IMR-90 (cell line): ENCODE results near the gene ERMAP. TPM values are rescaled to one million over a fixed set of nuclear protein-coding genes. Genes with fewer than 3 reads are reported as not detected.
A peak's percentile ranks its signal among the peaks of the same experiment; 100 is the strongest.

Source experiments
- ATAC-seq: fragments of 200-7000 bp; cut with Tn5 transposase; 2 replicates; pipeline ENCODE4 v1.9.1; 2020; ENCODE audit warnings: low read depth, mild to moderate bottlenecking, moderate library complexity
- BruUV-seq: library from RNA; stranded (reverse); fragments of 400-500 nt; replicated peaks from 2 replicates; lab custom pipeline; 2021; lab: Mats Ljungman, UMichigan
- CTCF ChIA-PET: fragments of 300-600 bp; formaldehyde crosslinking; extraction: SDS; loops from one replicate; lab custom pipeline; 2021; ENCODE audit warnings: antibody characterized with exemption; lab: Yijun Ruan, JAX
- POLR2A ChIA-PET: fragments of 300-600 bp; sonication (Branson Sonifier 250); formaldehyde crosslinking; loops from one replicate; lab custom pipeline; 2022; ENCODE audit warnings: antibody characterized with exemption; ENCODE audit not compliant: unreplicated experiment; lab: Charles Lee
- DNase-seq: peaks from one replicate; pipeline ENCODE4 v3.0.0; 2013
- H2AFZ ChIP-seq: replicated peaks from 2 replicates; pipeline ENCODE3; 2013; ENCODE audit warnings: low read length, mild to moderate bottlenecking; ENCODE audit not compliant: poor library complexity
- H2AK5ac ChIP-seq: 2 replicates; pipeline ENCODE4 v1.6.1; 2013; ENCODE audit warnings: low read depth, low read length, inconsistent platforms
- H2AK9ac ChIP-seq: replicated peaks from 2 replicates; pipeline ENCODE3; 2013; ENCODE audit warnings: mild to moderate bottlenecking, low read depth, low read length, moderate library complexity; ENCODE audit not compliant: poor library complexity
- H2BK120ac ChIP-seq: 2 replicates; pipeline ENCODE4 v1.6.1; 2013; ENCODE audit warnings: low read depth, low read length, inconsistent platforms
- H2BK15ac ChIP-seq: 3 replicates; pipeline ENCODE4 v1.6.1; 2013; ENCODE audit warnings: low read depth, low read length, inconsistent platforms
- H2BK20ac ChIP-seq: 2 replicates; pipeline ENCODE4 v1.6.1; 2013; ENCODE audit warnings: low read depth, mild to moderate bottlenecking, inconsistent platforms, low read length, moderate library complexity
- H2BK5ac ChIP-seq: 2 replicates; pipeline ENCODE4 v1.6.1; 2013; ENCODE audit warnings: mild to moderate bottlenecking, low read depth, low read length, inconsistent platforms; ENCODE audit not compliant: poor library complexity, severe bottlenecking
- H3K14ac ChIP-seq: replicated peaks from 2 replicates; pipeline ENCODE4 v1.6.1; 2013; ENCODE audit warnings: low read depth, low read length, inconsistent platforms
- H3K18ac ChIP-seq: 2 replicates; pipeline ENCODE4 v1.6.1; 2013; ENCODE audit warnings: low read depth, low read length, control low read depth
- H3K23ac ChIP-seq: 2 replicates; pipeline ENCODE4 v1.6.1; 2013; ENCODE audit warnings: low read depth, low read length, inconsistent platforms
- H3K27ac ChIP-seq: 2 replicates; pipeline ENCODE4 v1.5.1; 2013; ENCODE audit warnings: mild to moderate bottlenecking, control low read depth, low read length; ENCODE audit not compliant: insufficient read depth
- H3K27me3 ChIP-seq: 2 replicates; pipeline ENCODE4 v1.6.1; 2013; ENCODE audit warnings: low read length; ENCODE audit not compliant: control insufficient read depth, insufficient read depth
- H3K36me3 ChIP-seq: 2 replicates; pipeline ENCODE4 v1.6.1; 2013; ENCODE audit warnings: low read length, mixed read lengths; ENCODE audit not compliant: control insufficient read depth, insufficient read depth
- H3K4ac ChIP-seq: 2 replicates; pipeline ENCODE4 v1.6.1; 2013; ENCODE audit warnings: low read depth, low read length, inconsistent platforms
- H3K4me1 ChIP-seq: 2 replicates; pipeline ENCODE4 v1.6.1; 2013; ENCODE audit warnings: low read length, mixed read lengths; ENCODE audit not compliant: control insufficient read depth, insufficient read depth
- H3K4me2 ChIP-seq: 2 replicates; pipeline ENCODE4 v1.6.1; 2013; ENCODE audit warnings: low read depth, mild to moderate bottlenecking, control low read depth, low read length, moderate library complexity
- H3K4me3 ChIP-seq: 2 replicates; pipeline ENCODE4 v1.5.1; 2013; ENCODE audit warnings: low read depth, mild to moderate bottlenecking, control low read depth, low read length, moderate library complexity; ENCODE audit not compliant: insufficient read depth
- H3K56ac ChIP-seq: 2 replicates; pipeline ENCODE4 v1.6.1; 2013; ENCODE audit warnings: low read length, inconsistent platforms; ENCODE audit not compliant: insufficient read depth; ENCODE audit errors: extremely low read depth
- H3K79me1 ChIP-seq, 2 experiments: 2 replicates each; pipeline ENCODE4 v1.6.1; 2013; ENCODE audit warnings: low read length in 2 of 2, inconsistent platforms in 1 of 2, low read depth in 1 of 2
- H3K9ac ChIP-seq: 2 replicates; pipeline ENCODE4 v1.6.1; 2013; ENCODE audit warnings: low read depth, low read length, control low read depth
- H3K9me1 ChIP-seq: 2 replicates; pipeline ENCODE4 v1.6.1; 2013; ENCODE audit warnings: low read length, inconsistent platforms; ENCODE audit not compliant: insufficient read depth
- H3K9me3 ChIP-seq: 2 replicates; pipeline ENCODE4 v1.6.1; 2013; ENCODE audit warnings: low read length; ENCODE audit not compliant: control insufficient read depth, insufficient read depth
- H4K20me1 ChIP-seq: 2 replicates; pipeline ENCODE4 v1.6.1; 2013; ENCODE audit warnings: low read length, inconsistent platforms; ENCODE audit not compliant: insufficient read depth
- H4K5ac ChIP-seq: 2 replicates; pipeline ENCODE4 v1.6.1; 2013; ENCODE audit warnings: mild to moderate bottlenecking, low read depth, low read length, control low read depth
- H4K8ac ChIP-seq, 2 experiments: 2 replicates each; pipeline ENCODE4 v1.6.1; 2013; ENCODE audit warnings: low read depth in 2 of 2, low read length in 2 of 2, control low read depth in 1 of 2, inconsistent platforms in 1 of 2
- H4K91ac ChIP-seq: 2 replicates; pipeline ENCODE4 v1.6.1; 2013; ENCODE audit warnings: low read depth, low read length, inconsistent platforms; ENCODE audit not compliant: insufficient read depth
- BHLHE40 ChIP-seq: fragments of 150-350 bp; IDR thresholded peaks from 2 replicates; pipeline ENCODE4 v1.6.1; 2016; ENCODE audit warnings: mild to moderate bottlenecking, low read depth, low read length
- CEBPB ChIP-seq: IDR thresholded peaks from 2 replicates; pipeline ENCODE4 v1.6.1; 2012; ENCODE audit warnings: low read depth, low read length, improper control_type of control experiment
- CHD1 ChIP-seq: IDR thresholded peaks from 2 replicates; pipeline ENCODE4 v1.6.1; 2012; ENCODE audit warnings: low read depth, low read length, improper control_type of control experiment
- MAZ ChIP-seq: IDR thresholded peaks from 2 replicates; pipeline ENCODE4 v1.6.1; 2012; ENCODE audit warnings: low read depth, mild to moderate bottlenecking, low read length, improper control_type of control experiment, moderate library complexity, borderline replicate concordance
- MXI1 ChIP-seq: IDR thresholded peaks from 2 replicates; pipeline ENCODE4 v1.6.1; 2012; ENCODE audit warnings: low read depth, mild to moderate bottlenecking, low read length, moderate library complexity, borderline replicate concordance
- NFE2L2 ChIP-seq: fragments of 150-350 bp; IDR thresholded peaks from 2 replicates; pipeline ENCODE4 v1.6.1; 2016; ENCODE audit warnings: low read depth, mild to moderate bottlenecking, low read length
- POLR2A ChIP-seq: IDR thresholded peaks from 2 replicates; pipeline ENCODE4 v1.6.1; 2012; ENCODE audit warnings: mild to moderate bottlenecking, low read depth, low read length
- RAD21 ChIP-seq: IDR thresholded peaks from 2 replicates; pipeline ENCODE4 v1.6.1; 2012; ENCODE audit warnings: low read length, improper control_type of control experiment
- RCOR1 ChIP-seq: IDR thresholded peaks from 2 replicates; pipeline ENCODE4 v1.6.1; 2012; ENCODE audit warnings: mild to moderate bottlenecking, low read length, improper control_type of control experiment; ENCODE audit not compliant: insufficient replicate concordance
- RFX5 ChIP-seq: IDR thresholded peaks from 2 replicates; pipeline ENCODE4 v1.8.0; 2012; ENCODE audit warnings: low read depth, mild to moderate bottlenecking, low read length, moderate library complexity
- SMC3 ChIP-seq: fragments of 150-350 bp; IDR thresholded peaks from 2 replicates; pipeline ENCODE4 v1.6.1; 2016; ENCODE audit warnings: low read depth, mild to moderate bottlenecking, antibody characterized with exemption, low read length, moderate library complexity
- WGBS, 2 experiments: methylation state at CpG; one replicate each; pipeline versions ENCODE4 v1.1.5 to v1.1.7; 2013; ENCODE audit warnings: missing lambda C conversion rate in 2 of 2; ENCODE audit not compliant: insufficient read length in 1 of 2; ENCODE audit errors: extremely low coverage in 2 of 2; 5-methylcytosine and 5-hydroxymethylcytosine counted together
- dilution Hi-C: fragments of 300-500 bp; cut with HindIII; formaldehyde crosslinking; loops from one replicate; pipeline ENCODE4 v1.14.3; 2018; ENCODE audit warnings: low sequenced_read_pairs; ENCODE audit not compliant: unreplicated experiment
- in situ Hi-C: fragments of 300-500 bp; cut with MboI; formaldehyde crosslinking; loops from 3 replicates; pipeline ENCODE4 v1.14.3; 2019; ENCODE audit warnings: low sequenced_read_pairs, inconsistent platforms, mixed read lengths
- intact Hi-C: fragments of 100-400 bp; cut with micrococcal nuclease; formaldehyde crosslinking; loops from 2 replicates; pipeline ENCODE4 v1.10.0; 2022
- polyA plus RNA-seq, 3 experiments: library from polyadenylated mRNA; depleted of rRNA; stranded (reverse); fragments of >200 nt; gene quantifications; 2 replicates each; pipeline ENCODE4 v1.2.3, GENCODE V29; 2012; ENCODE audit warnings: low replicate concordance in 1 of 3
- total RNA-seq: library from RNA; depleted of rRNA; stranded (reverse); fragments of >200 nt; gene quantifications from 2 replicates; pipeline ENCODE4 v1.2.3, GENCODE V29; 2012
- TF ChIP-seq, protein P1 (sequence below): conservative IDR thresholded peaks from 2 replicates; pipeline ENCODE4 v1.5.1; 2012; ENCODE audit warnings: mild to moderate bottlenecking, low read depth, low read length, improper control_type of control experiment
- TF ChIP-seq, protein P2 (sequence below): fragments of 150-350 bp; IDR thresholded peaks from 2 replicates; pipeline ENCODE4 v1.6.1; 2016; ENCODE audit warnings: low read depth, mild to moderate bottlenecking, low read length, moderate library complexity, borderline replicate concordance
- TF ChIP-seq, protein P3 (sequence below): fragments of 150-350 bp; IDR thresholded peaks from 2 replicates; pipeline ENCODE4 v1.6.1; 2017; ENCODE audit warnings: mild to moderate bottlenecking, antibody characterized with exemption, low read length, low read depth

Gene ERMAP
- total and polyA plus RNA-seq, 2 of the 4 experiments (the other 2 are of a cell fraction), result 5.0 to 7.2 TPM

DNA sequence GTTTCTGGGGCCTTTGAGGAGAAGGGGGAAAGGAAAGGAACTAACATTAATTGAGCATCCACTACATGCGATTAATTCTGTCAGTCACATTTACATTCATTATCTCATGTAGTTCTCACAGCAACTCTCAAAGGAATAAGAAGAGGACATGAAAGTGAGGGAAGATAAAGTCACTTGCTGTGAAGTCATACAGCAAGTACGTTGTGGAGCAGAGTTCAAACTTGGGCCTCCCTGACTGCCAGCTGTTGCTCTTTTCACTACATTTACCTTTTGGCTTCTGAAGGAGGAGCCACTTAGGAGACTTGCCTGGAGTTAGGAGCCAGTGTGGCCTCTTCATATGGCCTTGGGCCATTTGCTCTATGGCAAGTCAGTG, 35.7 kb downstream of the ERMAP start:
- H4K5ac ChIP-seq, result no peak overlapping the region
- WGBS, 2 experiments, result no CpG with 5 or more reads among the region's 2 CpGs
- H2AFZ ChIP-seq, result no peak overlapping the region
- ATAC-seq, result peak; percentile 49; the same call in 1 of the 2 replicates
- H3K27me3 ChIP-seq, result no peaks in the 10 kb centered on the region
- no peak overlapping the region for H2AK9ac ChIP-seq
- H2BK5ac ChIP-seq, result no peak overlapping the region
- peaks cover 12% of the 10 kb centered on the region for H3K9me3 ChIP-seq
- H3K4ac ChIP-seq, result no peak overlapping the region
- no peak overlapping the region for H2BK15ac ChIP-seq
- H3K9me1 ChIP-seq, result peaks cover 7% of the 10 kb centered on the region
- peaks cover 8 to 16% of the 10 kb centered on the region in 2 experiments for H3K79me1 ChIP-seq
- no peak overlapping the region for H3K56ac ChIP-seq
- peaks cover 15% of the 10 kb centered on the region for H3K36me3 ChIP-seq
- in situ Hi-C loops, result no loop called here
- no TSS peak for BruUV-seq
- H3K23ac ChIP-seq, result no peak overlapping the region
- no peak overlapping the region for H2BK120ac ChIP-seq
- H4K8ac ChIP-seq, result no peak overlapping the region
- H4K20me1 ChIP-seq, result no peaks in the 10 kb centered on the region
- ChIA-PET POLR2A (no interaction called here), CTCF (no interaction called here)
- H3K4me2 ChIP-seq, result no peak overlapping the region
- no peak overlapping the region for H3K27ac ChIP-seq
- H3K4me3 ChIP-seq, result no peak overlapping the region
- TF ChIP-seq RCOR1 (no peak), MXI1 (no peak), POLR2A (no peak), CHD1 (no peak), MAZ (no peak), CEBPB (no peak), NFE2L2 (no peak), SMC3 (no peak), RFX5 (no peak), RAD21 (no peak), BHLHE40 (no peak)
- TF ChIP-seq, protein P1, sequence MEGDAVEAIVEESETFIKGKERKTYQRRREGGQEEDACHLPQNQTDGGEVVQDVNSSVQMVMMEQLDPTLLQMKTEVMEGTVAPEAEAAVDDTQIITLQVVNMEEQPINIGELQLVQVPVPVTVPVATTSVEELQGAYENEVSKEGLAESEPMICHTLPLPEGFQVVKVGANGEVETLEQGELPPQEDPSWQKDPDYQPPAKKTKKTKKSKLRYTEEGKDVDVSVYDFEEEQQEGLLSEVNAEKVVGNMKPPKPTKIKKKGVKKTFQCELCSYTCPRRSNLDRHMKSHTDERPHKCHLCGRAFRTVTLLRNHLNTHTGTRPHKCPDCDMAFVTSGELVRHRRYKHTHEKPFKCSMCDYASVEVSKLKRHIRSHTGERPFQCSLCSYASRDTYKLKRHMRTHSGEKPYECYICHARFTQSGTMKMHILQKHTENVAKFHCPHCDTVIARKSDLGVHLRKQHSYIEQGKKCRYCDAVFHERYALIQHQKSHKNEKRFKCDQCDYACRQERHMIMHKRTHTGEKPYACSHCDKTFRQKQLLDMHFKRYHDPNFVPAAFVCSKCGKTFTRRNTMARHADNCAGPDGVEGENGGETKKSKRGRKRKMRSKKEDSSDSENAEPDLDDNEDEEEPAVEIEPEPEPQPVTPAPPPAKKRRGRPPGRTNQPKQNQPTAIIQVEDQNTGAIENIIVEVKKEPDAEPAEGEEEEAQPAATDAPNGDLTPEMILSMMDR, result no peak
- TF ChIP-seq, protein P2, sequence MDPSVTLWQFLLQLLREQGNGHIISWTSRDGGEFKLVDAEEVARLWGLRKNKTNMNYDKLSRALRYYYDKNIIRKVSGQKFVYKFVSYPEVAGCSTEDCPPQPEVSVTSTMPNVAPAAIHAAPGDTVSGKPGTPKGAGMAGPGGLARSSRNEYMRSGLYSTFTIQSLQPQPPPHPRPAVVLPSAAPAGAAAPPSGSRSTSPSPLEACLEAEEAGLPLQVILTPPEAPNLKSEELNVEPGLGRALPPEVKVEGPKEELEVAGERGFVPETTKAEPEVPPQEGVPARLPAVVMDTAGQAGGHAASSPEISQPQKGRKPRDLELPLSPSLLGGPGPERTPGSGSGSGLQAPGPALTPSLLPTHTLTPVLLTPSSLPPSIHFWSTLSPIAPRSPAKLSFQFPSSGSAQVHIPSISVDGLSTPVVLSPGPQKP, result no peak
- TF ChIP-seq, protein P3, sequence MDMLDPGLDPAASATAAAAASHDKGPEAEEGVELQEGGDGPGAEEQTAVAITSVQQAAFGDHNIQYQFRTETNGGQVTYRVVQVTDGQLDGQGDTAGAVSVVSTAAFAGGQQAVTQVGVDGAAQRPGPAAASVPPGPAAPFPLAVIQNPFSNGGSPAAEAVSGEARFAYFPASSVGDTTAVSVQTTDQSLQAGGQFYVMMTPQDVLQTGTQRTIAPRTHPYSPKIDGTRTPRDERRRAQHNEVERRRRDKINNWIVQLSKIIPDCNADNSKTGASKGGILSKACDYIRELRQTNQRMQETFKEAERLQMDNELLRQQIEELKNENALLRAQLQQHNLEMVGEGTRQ, result no peak
- peak; percentile 41 for DNase-seq
- dilution Hi-C loops, result no loop called here
- H2BK20ac ChIP-seq, result no peak overlapping the region
- H4K91ac ChIP-seq, result no peak overlapping the region
- no peak overlapping the region for H3K9ac ChIP-seq
- intact Hi-C loops, result no loop called here
- H3K18ac ChIP-seq, result no peak overlapping the region
- H3K4me1 ChIP-seq, result no peaks in the 10 kb centered on the region
- no peak overlapping the region for H2AK5ac ChIP-seq
- no peak overlapping the region for H3K14ac ChIP-seq
